ENCODE data around the gene TRAPPC3.

Gene TRAPPC3

GRCh38 chr1:36157115-36157903 lies 8.0 kb upstream of the TRAPPC3 start:
- DNase-seq = no peak
- H3K27ac ChIP-seq (ENCODE audit: low read depth, low read length) = peak overlapping the region; percentile 91
- H2AK5ac ChIP-seq (ENCODE audit: low read length) = peak overlapping the region; percentile 25
- H2BK12ac ChIP-seq (ENCODE audit: low read length) = no peak overlapping the region
- H3K4me3 ChIP-seq (ENCODE audit: low read depth, low read length) = peak overlapping the region; percentile 90
- peak overlapping the region; percentile 58 for H3K14ac ChIP-seq (ENCODE audit: low read length)
- peaks cover 13 to 18% of the 10 kb centered on the region in 2 experiments for H3K36me3 ChIP-seq (ENCODE audit: control insufficient read depth in 1 of 2, insufficient read depth in 2 of 2, low read length in 2 of 2)
- peaks cover 45 to 52% of the 10 kb centered on the region in 2 experiments for H3K4me1 ChIP-seq (ENCODE audit: control insufficient read depth in 1 of 2, insufficient read depth in 2 of 2, low read length in 2 of 2)
- H4K12ac ChIP-seq (ENCODE audit: low read depth, low read length) = no peak overlapping the region
- no peak overlapping the region for H3K23ac ChIP-seq (ENCODE audit: low read length)
- H3K79me2 ChIP-seq (ENCODE audit: control insufficient read depth, insufficient read depth, low read length, poor library complexity) = peaks cover 45% of the 10 kb centered on the region
- no peaks in the 10 kb centered on the region for H3K9me3 ChIP-seq (ENCODE audit: insufficient read depth, low read depth, low read length)
- H3K4me2 ChIP-seq (ENCODE audit: low read length) = peak overlapping the region; percentile 59
- peaks cover 29% of the 10 kb centered on the region for H3K79me1 ChIP-seq (ENCODE audit: low read length)
- peak overlapping the region; percentile 26 for H3K18ac ChIP-seq (ENCODE audit: low read length)
- no peak overlapping the region for H2BK120ac ChIP-seq (ENCODE audit: insufficient read depth, low read length, poor library complexity)
- peak overlapping the region; percentile 40 for H4K91ac ChIP-seq (ENCODE audit: low read depth, low read length)
- H3K27me3 ChIP-seq (ENCODE audit: insufficient read depth, low read length) = no peaks in the 10 kb centered on the region
- peak overlapping the region; percentile 88 for H3K4ac ChIP-seq (ENCODE audit: low read depth, low read length)
- peak overlapping the region; percentile 57 for H4K8ac ChIP-seq (ENCODE audit: low read depth, low read length)
- H2AFZ ChIP-seq (ENCODE audit: insufficient read depth, low read length, poor library complexity) = peak overlapping the region; percentile 18
- peak overlapping the region; percentile 67 for H2BK5ac ChIP-seq (ENCODE audit: low read depth, low read length, poor library complexity)
- peak overlapping the region; percentile 49 for H3K9ac ChIP-seq (ENCODE audit: low read length)
- WGBS (ENCODE audit: extremely low coverage, insufficient coverage, insufficient read length) = no CpG with 5 or more reads among the region's 9 CpGs

GRCh38 chr1:36156329-36157114 lies 7.2 kb upstream of the TRAPPC3 start:
- no peaks in the 10 kb centered on the region for H3K9me3 ChIP-seq (ENCODE audit: insufficient read depth, low read depth, low read length)
- H4K12ac ChIP-seq (ENCODE audit: low read depth, low read length) = peak overlapping the region; percentile 97
- peak overlapping the region; percentile 91 for H3K27ac ChIP-seq (ENCODE audit: low read depth, low read length)
- peaks cover 29% of the 10 kb centered on the region for H3K79me1 ChIP-seq (ENCODE audit: low read length)
- H3K27me3 ChIP-seq (ENCODE audit: insufficient read depth, low read length) = no peaks in the 10 kb centered on the region
- H3K79me2 ChIP-seq (ENCODE audit: control insufficient read depth, insufficient read depth, low read length, poor library complexity) = peaks cover 42% of the 10 kb centered on the region
- H2BK120ac ChIP-seq (ENCODE audit: insufficient read depth, low read length, poor library complexity) = peak overlapping the region; percentile 97
- H2AK5ac ChIP-seq (ENCODE audit: low read length) = peak overlapping the region; percentile 94
- H3K36me3 ChIP-seq (ENCODE audit: control insufficient read depth in 1 of 2, insufficient read depth in 2 of 2, low read length in 2 of 2) = peaks cover 13 to 15% of the 10 kb centered on the region in 2 experiments
- peak overlapping the region; percentile 98 for H2BK5ac ChIP-seq (ENCODE audit: low read depth, low read length, poor library complexity)
- peak overlapping the region; percentile 55 for H2BK12ac ChIP-seq (ENCODE audit: low read length)
- peaks cover 44 to 47% of the 10 kb centered on the region in 2 experiments for H3K4me1 ChIP-seq (ENCODE audit: control insufficient read depth in 1 of 2, insufficient read depth in 2 of 2, low read length in 2 of 2)
- peak overlapping the region; percentile 93 for H2AFZ ChIP-seq (ENCODE audit: insufficient read depth, low read length, poor library complexity)
- H3K18ac ChIP-seq (ENCODE audit: low read length) = peak overlapping the region; percentile 98
- H3K23ac ChIP-seq (ENCODE audit: low read length) = no peak overlapping the region
- peak overlapping the region; percentile 90 for H3K4me3 ChIP-seq (ENCODE audit: low read depth, low read length)
- no CpG with 5 or more reads among the region's 69 CpGs for WGBS (ENCODE audit: extremely low coverage, insufficient coverage, insufficient read length)
- peak overlapping the region; percentile 97 for H4K91ac ChIP-seq (ENCODE audit: low read depth, low read length)
- H4K8ac ChIP-seq (ENCODE audit: low read depth, low read length) = peak overlapping the region; percentile 92
- H3K9ac ChIP-seq (ENCODE audit: low read length) = peak overlapping the region; percentile 85
- peak; percentile 67 to 70 for DNase-seq
- peak overlapping the region; percentile 59 for H3K4me2 ChIP-seq (ENCODE audit: low read length)
- H3K14ac ChIP-seq (ENCODE audit: low read length) = peak overlapping the region; percentile 96
- H3K4ac ChIP-seq (ENCODE audit: low read depth, low read length) = peak overlapping the region; percentile 96

GRCh38 chr1:36155408-36156328 lies 6.4 kb upstream of the TRAPPC3 start, which contains the start of gene MAP7D1:
Gene MAP7D1 (plus strand): TSS chr1:36156160. CDS start chr1:36156418, 258 bp downstream.
- Histone ChIP-seq H3K23ac (ENCODE audit: low read length) (no peak within 1 kb of the TSS), H3K18ac (ENCODE audit: low read length) (peak within 1 kb of the TSS; percentile 98), H2BK120ac (ENCODE audit: insufficient read depth, low read length, poor library complexity) (peak within 1 kb of the TSS; percentile 97), H2BK5ac (ENCODE audit: low read depth, low read length, poor library complexity) (peak within 1 kb of the TSS; percentile 98), H3K79me1 (ENCODE audit: low read length) (peaks cover 27% of the 10 kb centered on the region), H2BK12ac (ENCODE audit: low read length) (peak within 1 kb of the TSS; percentile 78), H3K79me2 (ENCODE audit: control insufficient read depth, insufficient read depth, low read length, poor library complexity) (peaks cover 37% of the 10 kb centered on the region), H3K4me1 (ENCODE audit: control insufficient read depth in 1 of 2, insufficient read depth in 2 of 2, low read length in 2 of 2) (peaks cover 40% of the 10 kb centered on the region in 2 experiments), H3K4me2 (ENCODE audit: low read length) (peak within 1 kb of the TSS; percentile 93), H3K9me3 (ENCODE audit: insufficient read depth, low read depth, low read length) (no peaks in the 10 kb centered on the region), H3K27me3 (ENCODE audit: insufficient read depth, low read length) (no peaks in the 10 kb centered on the region), H3K9ac (ENCODE audit: low read length) (peak within 1 kb of the TSS; percentile 86), H4K8ac (ENCODE audit: low read depth, low read length) (peak within 1 kb of the TSS; percentile 95), H2AK5ac (ENCODE audit: low read length) (peak within 1 kb of the TSS; percentile 97), H3K4me3 (ENCODE audit: low read depth, low read length) (peak within 1 kb of the TSS; percentile 90), H2AFZ (ENCODE audit: insufficient read depth, low read length, poor library complexity) (peak within 1 kb of the TSS; percentile 93), H3K4ac (ENCODE audit: low read depth, low read length) (peak within 1 kb of the TSS; percentile 96), H3K14ac (ENCODE audit: low read length) (peak within 1 kb of the TSS; percentile 97), H3K27ac (ENCODE audit: low read depth, low read length) (peak within 1 kb of the TSS; percentile 91), H4K12ac (ENCODE audit: low read depth, low read length) (peak within 1 kb of the TSS; percentile 97), H4K91ac (ENCODE audit: low read depth, low read length) (peak within 1 kb of the TSS; percentile 97), H3K36me3 (ENCODE audit: control insufficient read depth in 1 of 2, insufficient read depth in 2 of 2, low read length in 2 of 2) (peaks cover 13 to 15% of the 10 kb centered on the region in 2 experiments)
- no CpG with 5 or more reads among the region's 88 CpGs for WGBS (ENCODE audit: extremely low coverage, insufficient coverage, insufficient read length)
- peak; percentile 72 to 88 for DNase-seq
